Measurements from ENCODE around the gene PDZRN3.
A peak's percentile ranks its signal among the peaks of the same experiment; 100 is the strongest.

The PDZRN3 gene

DNA sequence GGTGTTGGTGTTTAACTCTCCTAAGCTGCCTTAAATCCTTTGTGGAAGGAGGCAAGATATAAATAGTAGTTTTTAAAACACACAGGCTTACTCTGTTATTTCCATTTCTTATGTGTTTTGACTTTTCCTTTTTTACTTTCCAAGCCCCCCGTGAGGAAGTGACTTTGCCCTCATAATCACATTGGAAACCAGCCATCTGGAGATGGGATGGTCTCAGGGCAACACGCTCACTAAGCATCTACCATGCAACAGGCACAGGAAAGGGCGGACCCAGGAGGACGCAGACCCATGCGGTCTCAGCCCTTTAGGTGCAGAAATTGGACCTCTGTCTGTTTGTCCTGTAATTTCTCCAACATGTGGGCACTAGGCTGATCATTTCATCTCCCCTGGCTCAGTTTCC lies 115.7 kb downstream of the PDZRN3 start:
- no peak for DNase-seq (ENCODE audit: low read depth in 2 of 2)
- H3K4me3 ChIP-seq (replicated peaks in 1 of 2; ENCODE audit: low read depth in 2 of 2, low read length in 2 of 2) = no peak overlapping the region
- TF ChIP-seq, protein P1, sequence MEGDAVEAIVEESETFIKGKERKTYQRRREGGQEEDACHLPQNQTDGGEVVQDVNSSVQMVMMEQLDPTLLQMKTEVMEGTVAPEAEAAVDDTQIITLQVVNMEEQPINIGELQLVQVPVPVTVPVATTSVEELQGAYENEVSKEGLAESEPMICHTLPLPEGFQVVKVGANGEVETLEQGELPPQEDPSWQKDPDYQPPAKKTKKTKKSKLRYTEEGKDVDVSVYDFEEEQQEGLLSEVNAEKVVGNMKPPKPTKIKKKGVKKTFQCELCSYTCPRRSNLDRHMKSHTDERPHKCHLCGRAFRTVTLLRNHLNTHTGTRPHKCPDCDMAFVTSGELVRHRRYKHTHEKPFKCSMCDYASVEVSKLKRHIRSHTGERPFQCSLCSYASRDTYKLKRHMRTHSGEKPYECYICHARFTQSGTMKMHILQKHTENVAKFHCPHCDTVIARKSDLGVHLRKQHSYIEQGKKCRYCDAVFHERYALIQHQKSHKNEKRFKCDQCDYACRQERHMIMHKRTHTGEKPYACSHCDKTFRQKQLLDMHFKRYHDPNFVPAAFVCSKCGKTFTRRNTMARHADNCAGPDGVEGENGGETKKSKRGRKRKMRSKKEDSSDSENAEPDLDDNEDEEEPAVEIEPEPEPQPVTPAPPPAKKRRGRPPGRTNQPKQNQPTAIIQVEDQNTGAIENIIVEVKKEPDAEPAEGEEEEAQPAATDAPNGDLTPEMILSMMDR (IDR thresholded peaks at IDR 0.05; ENCODE audit: low read depth, low read length) = no peak

DNA sequence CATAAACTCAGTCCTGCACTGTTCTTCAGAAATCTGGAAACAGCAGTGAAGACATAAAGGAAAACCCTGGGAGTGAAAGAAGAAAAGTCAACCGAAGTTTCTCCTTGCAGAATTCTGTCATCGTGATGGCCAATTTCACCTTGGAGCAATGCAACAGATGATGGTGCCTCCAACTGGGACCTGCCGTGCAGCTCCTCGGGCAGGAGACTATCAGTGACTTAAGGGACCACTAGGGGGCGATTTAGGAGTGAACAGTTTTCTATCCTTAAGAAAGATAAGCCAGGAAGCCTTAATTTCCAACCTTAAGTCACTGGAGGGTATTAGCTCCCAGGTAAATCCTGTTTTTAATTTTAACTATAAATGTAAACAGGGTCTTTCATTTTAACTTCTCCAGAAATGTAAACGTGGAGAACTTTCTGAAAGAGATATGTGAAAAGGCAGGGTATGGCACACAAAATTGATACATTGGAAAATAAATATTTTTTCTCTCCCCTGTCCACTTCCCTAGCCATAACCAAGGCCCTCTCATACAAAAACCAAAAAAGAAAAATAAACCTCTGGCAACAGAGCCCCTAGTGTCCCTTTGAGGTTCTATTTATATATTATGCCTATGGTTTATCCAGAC lies 116.3 kb downstream of the PDZRN3 start:
- peak; percentile 82 to 83 for DNase-seq (ENCODE audit: low read depth in 2 of 2)
- H3K4me3 ChIP-seq (replicated peaks in 1 of 2; ENCODE audit: low read depth in 2 of 2, low read length in 2 of 2) = no peak overlapping the region
- TF ChIP-seq, protein P1 (IDR thresholded peaks at IDR 0.05; ENCODE audit: low read depth, low read length) = peak; percentile 77

DNA sequence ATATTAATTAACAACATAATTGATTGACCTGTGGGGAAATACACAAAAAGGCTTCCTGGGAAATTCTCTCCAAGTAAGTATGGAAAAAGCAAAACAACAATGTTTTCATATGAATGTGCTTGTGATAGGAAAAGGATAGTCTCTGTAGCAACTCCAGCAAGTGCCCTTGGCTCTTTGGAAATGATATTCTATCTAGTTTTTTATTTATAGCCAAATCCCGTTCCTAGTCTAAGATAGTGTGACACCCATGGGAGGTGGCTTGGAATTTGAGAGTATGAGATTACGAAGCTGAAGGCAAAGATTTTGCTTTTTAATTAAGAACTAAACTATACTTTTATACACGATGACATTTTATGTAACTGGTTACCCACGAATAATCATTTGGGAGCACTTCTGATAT lies 119.9 kb downstream of the PDZRN3 start:
- no peak for DNase-seq (ENCODE audit: low read depth in 2 of 2)
- TF ChIP-seq, protein P1 (IDR thresholded peaks at IDR 0.05; ENCODE audit: low read depth, low read length) = no peak
- H3K4me3 ChIP-seq (replicated peaks in 1 of 2; ENCODE audit: low read depth in 2 of 2, low read length in 2 of 2) = no peak overlapping the region

DNA sequence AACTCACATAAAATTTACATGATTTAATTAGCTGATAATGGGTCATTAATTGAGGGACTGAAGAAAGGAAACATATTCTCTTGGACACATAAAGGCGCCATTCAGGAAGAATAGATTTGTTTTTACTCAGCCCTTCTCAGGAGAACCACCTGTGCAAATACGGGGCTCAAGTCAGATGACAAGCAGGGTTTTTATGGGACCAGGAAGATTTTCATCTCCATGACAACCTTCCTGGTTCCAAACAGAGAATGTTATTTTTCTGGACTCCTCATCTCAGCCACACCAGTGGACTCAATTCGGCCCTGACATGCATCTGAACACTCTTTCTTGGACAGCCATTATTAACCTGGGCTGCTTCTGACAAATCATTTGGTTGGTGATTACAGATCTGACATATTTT lies 120.5 kb downstream of the PDZRN3 start:
- no peak overlapping the region for H3K4me3 ChIP-seq (replicated peaks in 1 of 2; ENCODE audit: low read depth in 2 of 2, low read length in 2 of 2)
- no peak for DNase-seq (ENCODE audit: low read depth in 2 of 2)
- TF ChIP-seq, protein P1 (IDR thresholded peaks at IDR 0.05; ENCODE audit: low read depth, low read length) = no peak

DNA sequence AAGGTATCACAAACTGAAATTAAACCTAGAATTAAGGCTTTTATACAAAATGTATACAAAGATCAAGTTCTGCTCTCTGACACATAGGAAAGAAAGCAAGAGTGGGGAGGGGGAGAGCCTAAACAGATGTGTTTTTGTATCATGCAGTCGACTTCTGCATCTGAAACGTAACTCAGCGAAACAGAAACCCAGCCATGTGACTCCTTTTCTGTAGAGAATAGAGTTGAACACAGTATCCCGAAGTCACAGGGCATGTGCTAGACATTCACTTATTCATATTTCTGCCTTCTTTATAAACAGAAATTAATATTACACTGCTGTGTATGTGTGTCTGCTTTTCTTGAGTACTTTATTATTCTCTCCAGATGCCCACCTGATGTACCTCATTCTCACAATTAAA lies 121.0 kb downstream of the PDZRN3 start:
- TF ChIP-seq, protein P1 (IDR thresholded peaks at IDR 0.05; ENCODE audit: low read depth, low read length) = no peak
- no peak for DNase-seq (ENCODE audit: low read depth in 2 of 2)
- no peak overlapping the region for H3K4me3 ChIP-seq (replicated peaks in 1 of 2; ENCODE audit: low read depth in 2 of 2, low read length in 2 of 2)

DNA sequence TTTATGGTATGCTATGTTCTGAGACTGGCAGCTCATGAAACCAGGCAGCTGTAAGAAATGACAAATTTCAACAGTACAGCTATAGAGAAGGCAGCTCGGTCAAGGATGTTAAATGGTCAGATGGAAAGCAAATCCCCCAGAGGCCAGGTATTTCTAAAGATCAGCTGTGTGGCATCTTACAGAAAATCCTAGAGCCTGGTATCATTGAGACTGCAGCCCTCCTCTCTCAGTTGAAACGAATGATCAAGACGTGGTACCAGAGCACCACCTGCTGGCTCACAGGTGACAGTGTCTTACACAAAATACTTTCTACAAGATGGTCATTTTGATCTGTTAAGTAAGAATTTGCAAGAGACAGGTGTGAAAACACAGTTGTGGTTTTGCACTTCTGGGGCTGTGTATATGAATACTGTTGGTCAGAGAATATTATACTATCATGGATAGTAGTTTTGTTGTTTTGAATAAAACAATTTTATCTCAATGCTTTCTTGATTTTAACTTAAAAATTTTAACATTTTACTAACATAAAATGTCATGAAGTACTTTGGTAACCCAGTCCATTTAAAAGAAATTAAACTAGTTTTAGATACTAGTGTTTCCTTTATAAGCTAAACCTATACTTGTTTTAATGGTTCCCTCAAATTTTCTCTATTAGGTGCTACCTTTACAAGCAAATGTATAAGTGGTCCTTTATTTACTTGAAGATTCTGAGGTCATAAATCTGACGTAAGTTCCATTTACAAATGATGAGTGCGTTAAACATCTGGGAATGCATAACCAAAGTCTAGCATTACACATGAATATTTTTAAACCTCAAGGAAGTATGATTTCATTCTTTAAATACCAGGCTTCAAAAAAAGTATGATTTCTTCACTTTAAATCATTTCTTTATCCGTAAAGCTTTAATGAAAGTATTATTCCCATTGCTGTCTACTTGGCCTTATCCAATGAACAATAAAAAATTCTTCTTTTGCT lies 121.8 kb downstream of the PDZRN3 start:
- peak; percentile 84 to 90 for DNase-seq (ENCODE audit: low read depth in 2 of 2)
- TF ChIP-seq, protein P1 (IDR thresholded peaks at IDR 0.05; ENCODE audit: low read depth, low read length) = peak; percentile 82
- H3K4me3 ChIP-seq (replicated peaks in 1 of 2; ENCODE audit: low read depth in 2 of 2, low read length in 2 of 2) = no peak overlapping the region

Data from cardiac fibroblast (primary cell).